ENCODE data around the gene CST9. TPM values are rescaled to one million over a fixed set of nuclear protein-coding genes. Genes with fewer than 3 reads are reported as not detected.

CST9 gene
- total RNA-seq, 1 donor from 2014 or later = not detected

DNA sequence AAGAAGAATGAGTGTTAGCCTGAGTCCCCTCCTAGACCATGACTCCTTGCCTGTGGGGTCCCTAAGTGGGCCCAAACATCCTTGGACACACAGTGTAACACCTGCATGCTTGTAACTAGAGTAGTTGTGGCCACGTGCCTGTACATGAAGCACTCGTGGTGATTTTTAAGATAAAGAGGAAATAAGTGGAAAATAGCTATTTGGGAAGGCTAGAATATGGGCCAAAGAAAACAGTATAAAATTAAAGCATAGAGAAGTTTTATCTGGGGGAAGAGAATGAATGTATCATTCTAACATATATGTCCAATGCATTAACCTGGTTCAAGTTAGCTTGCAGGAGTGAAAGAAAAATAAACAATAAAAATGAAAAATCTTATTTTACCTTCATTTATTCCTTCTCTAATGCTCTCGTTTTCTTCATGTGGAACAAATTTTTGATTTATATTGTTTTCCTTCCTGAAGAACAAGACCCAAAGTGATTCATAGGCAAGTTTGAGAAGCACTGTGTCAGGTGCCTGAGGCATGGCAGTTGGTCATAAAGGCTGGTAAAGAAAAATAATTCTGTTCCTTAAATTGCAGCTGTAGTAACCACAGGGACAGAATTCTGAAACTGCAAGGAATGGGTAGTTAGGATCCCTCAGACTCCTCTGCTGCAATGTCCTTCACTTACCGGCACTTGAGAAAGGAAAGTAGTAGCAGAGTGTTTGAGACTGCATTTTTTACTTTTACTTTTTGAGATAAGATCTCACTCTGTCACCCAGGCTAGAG is 40.6 kb upstream of the CST9 start:
- intact Hi-C loops (cut with micrococcal nuclease) = no loop called here
- H3K36me3 ChIP-seq = no peaks in the 10 kb centered on the region
- TF ChIP-seq, protein P1, sequence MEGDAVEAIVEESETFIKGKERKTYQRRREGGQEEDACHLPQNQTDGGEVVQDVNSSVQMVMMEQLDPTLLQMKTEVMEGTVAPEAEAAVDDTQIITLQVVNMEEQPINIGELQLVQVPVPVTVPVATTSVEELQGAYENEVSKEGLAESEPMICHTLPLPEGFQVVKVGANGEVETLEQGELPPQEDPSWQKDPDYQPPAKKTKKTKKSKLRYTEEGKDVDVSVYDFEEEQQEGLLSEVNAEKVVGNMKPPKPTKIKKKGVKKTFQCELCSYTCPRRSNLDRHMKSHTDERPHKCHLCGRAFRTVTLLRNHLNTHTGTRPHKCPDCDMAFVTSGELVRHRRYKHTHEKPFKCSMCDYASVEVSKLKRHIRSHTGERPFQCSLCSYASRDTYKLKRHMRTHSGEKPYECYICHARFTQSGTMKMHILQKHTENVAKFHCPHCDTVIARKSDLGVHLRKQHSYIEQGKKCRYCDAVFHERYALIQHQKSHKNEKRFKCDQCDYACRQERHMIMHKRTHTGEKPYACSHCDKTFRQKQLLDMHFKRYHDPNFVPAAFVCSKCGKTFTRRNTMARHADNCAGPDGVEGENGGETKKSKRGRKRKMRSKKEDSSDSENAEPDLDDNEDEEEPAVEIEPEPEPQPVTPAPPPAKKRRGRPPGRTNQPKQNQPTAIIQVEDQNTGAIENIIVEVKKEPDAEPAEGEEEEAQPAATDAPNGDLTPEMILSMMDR (IDR thresholded peaks at IDR 0.05; ENCODE audit: borderline replicate concordance) = no peak
- H3K9me3 ChIP-seq (replicated peaks) = no peaks in the 10 kb centered on the region
- H3K27me3 ChIP-seq (ENCODE audit: low read depth) = no peaks in the 10 kb centered on the region
- DNase-seq = no peak
- H3K4me1 ChIP-seq = peaks cover 11% of the 10 kb centered on the region
- H3K27ac ChIP-seq (replicated peaks) = no peak overlapping the region
- no peak overlapping the region for H3K4me3 ChIP-seq

- intact Hi-C loops (cut with micrococcal nuclease) = no loop called here
- Histone ChIP-seq H3K4me1 (peaks cover 15% of the 10 kb centered on the region), H3K36me3 (no peaks in the 10 kb centered on the region), H3K27me3 (ENCODE audit: low read depth) (no peaks in the 10 kb centered on the region), H3K4me3 (no peak overlapping the region), H3K27ac (replicated peaks) (no peak overlapping the region), H3K9me3 (replicated peaks) (no peaks in the 10 kb centered on the region)
- TF ChIP-seq, protein P1 (IDR thresholded peaks at IDR 0.05; ENCODE audit: borderline replicate concordance) = no peak
- DNase-seq = no peak
These were observed 39.9 kb upstream of the CST9 start for GRCh38 chr20:23645575-23645974.

DNA sequence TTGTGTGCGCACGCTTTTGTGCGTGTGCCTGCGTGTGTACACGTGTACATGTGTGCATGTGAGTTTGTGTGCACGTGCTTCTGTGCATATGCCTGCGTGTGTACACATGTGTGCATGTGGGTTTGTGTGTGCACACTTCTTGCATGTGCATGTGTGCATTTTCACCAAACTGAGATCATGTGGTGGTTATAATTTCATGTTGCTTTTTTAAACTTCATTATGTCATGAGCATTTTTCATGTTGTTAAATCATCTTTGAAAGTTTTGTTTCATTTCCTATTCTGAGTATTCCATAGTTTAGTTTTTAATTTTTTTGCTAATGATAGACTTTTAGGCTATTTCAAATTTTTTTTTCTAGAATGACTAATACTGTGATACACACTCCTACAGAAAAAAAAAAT is 38.4 kb upstream of the CST9 start:
- intact Hi-C loops (cut with micrococcal nuclease) = no loop called here
- TF ChIP-seq, protein P1 (IDR thresholded peaks at IDR 0.05; ENCODE audit: borderline replicate concordance) = no peak
- Histone ChIP-seq H3K27me3 (ENCODE audit: low read depth) (no peaks in the 10 kb centered on the region), H3K4me3 (no peak overlapping the region), H3K36me3 (no peaks in the 10 kb centered on the region), H3K9me3 (replicated peaks) (no peaks in the 10 kb centered on the region), H3K4me1 (peaks cover 15% of the 10 kb centered on the region), H3K27ac (replicated peaks) (no peak overlapping the region)
- no peak for DNase-seq

DNA sequence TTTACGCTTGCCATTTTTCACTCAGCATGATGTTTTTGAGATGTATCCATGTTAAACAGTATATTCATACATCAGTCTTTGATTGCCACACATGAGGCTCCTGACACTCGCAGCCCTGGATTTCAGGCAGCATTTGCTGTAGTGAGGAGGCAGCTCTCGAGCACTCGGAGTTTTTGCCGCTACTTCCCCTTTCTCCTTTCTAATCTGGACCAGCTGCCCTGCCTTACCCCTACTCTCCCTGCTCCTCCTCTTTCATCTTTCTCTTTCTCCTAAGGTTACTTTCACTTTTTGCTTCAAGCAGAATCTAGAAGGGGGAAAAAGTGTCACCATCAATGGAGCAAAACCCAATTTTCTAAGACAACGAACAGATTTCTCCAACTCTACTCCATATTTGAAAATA is 37.9 kb upstream of the CST9 start:
- no peaks in the 10 kb centered on the region for H3K9me3 ChIP-seq (replicated peaks)
- H3K27me3 ChIP-seq (ENCODE audit: low read depth) = no peaks in the 10 kb centered on the region
- no peak for DNase-seq
- no peaks in the 10 kb centered on the region for H3K36me3 ChIP-seq
- no peak overlapping the region for H3K27ac ChIP-seq (replicated peaks)
- TF ChIP-seq, protein P1 (IDR thresholded peaks at IDR 0.05; ENCODE audit: borderline replicate concordance) = no peak
- peaks cover 15% of the 10 kb centered on the region for H3K4me1 ChIP-seq
- no peak overlapping the region for H3K4me3 ChIP-seq
- intact Hi-C loops (cut with micrococcal nuclease) = no loop called here

GRCh38 chr20:23641936-23642751 is 36.4 kb upstream of the CST9 start:
- no peaks in the 10 kb centered on the region for H3K27me3 ChIP-seq (ENCODE audit: low read depth)
- intact Hi-C loops (cut with micrococcal nuclease) = no loop called here
- no peak for DNase-seq

More at GRCh38 chr20:23641936-23642751, 36.4 kb upstream of the CST9 start:
- H3K27ac ChIP-seq (replicated peaks) = peak overlapping the region; percentile 49
- H3K36me3 ChIP-seq = no peaks in the 10 kb centered on the region
- peaks cover 21% of the 10 kb centered on the region for H3K4me1 ChIP-seq
- TF ChIP-seq, protein P1 (IDR thresholded peaks at IDR 0.05; ENCODE audit: borderline replicate concordance) = no peak
- no peaks in the 10 kb centered on the region for H3K9me3 ChIP-seq (replicated peaks)
- no peak overlapping the region for H3K4me3 ChIP-seq
